Left ventricle myocardium inferior (tissue), 1 donor: ENCODE results near the gene USP24. TPM values are rescaled to one million over a fixed set of nuclear protein-coding genes. Genes with fewer than 3 reads are reported as not detected.

Experiments used
- DNase-seq: peaks from one replicate; pipeline ENCODE4 v3.0.0-alpha.2; 2020
- H3K27ac ChIP-seq: fragments of 200-600 bp; replicated peaks from 2 replicates; pipeline ENCODE4 v1.8.0; 2021
- H3K27me3 ChIP-seq: fragments of 200-600 bp; 2 replicates; pipeline ENCODE4 v1.8.0; 2021; ENCODE audit warnings: low read depth
- H3K36me3 ChIP-seq: fragments of 200-600 bp; 2 replicates; pipeline ENCODE4 v1.8.0; 2021
- H3K4me1 ChIP-seq: fragments of 200-600 bp; 2 replicates; pipeline ENCODE4 v1.8.0; 2021
- H3K4me3 ChIP-seq: fragments of 200-600 bp; 2 replicates; pipeline ENCODE4 v1.8.0; 2021; ENCODE audit warnings: mild to moderate bottlenecking, moderate library complexity
- H3K9me3 ChIP-seq: fragments of 200-600 bp; replicated peaks from 2 replicates; pipeline ENCODE4 v1.8.0; 2021
- intact Hi-C: fragments of 100-400 bp; cut with micrococcal nuclease; formaldehyde crosslinking; loops from one replicate; pipeline ENCODE4 v1.11.0; 2022
- total RNA-seq: library from RNA; stranded (reverse); fragmentation: NEBNext Ultra II Directional; extraction: Animal tissue kit (Norgen Biotek cat#: 25700); gene quantifications from one replicate; pipeline ENCODE4 v1.2.1, GENCODE V29; 2021
- TF ChIP-seq, protein P1 (sequence below): fragments of 200-600 bp; IDR thresholded peaks from 2 replicates; pipeline ENCODE4 v1.8.0; 2021; ENCODE audit warnings: antibody characterized with exemption, mild to moderate bottlenecking, borderline replicate concordance
- donor health status: DM: no; HTN: yes; CAD: no; lungs with severe emphysema.

Gene USP24
- total RNA-seq, 1 donor from 2014 or later, result 39.5 TPM

DNA sequence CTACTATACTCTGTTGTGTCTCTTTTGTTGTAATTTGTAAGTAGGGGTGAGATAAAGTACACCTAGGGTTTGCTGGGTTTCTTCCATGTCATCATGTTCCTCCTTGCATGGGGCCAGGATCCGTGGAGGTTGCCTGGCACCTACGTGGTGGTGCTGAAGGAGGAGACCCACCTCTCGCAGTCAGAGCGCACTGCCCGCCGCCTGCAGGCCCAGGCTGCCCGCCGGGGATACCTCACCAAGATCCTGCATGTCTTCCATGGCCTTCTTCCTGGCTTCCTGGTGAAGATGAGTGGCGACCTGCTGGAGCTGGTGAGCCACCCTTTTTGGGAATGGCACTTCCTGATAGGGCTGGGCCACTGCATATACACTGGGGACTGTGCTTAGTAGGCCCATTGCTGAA lies 171.4 kb downstream of the USP24 start:
- intact Hi-C loops, result no loop called here
- Histone ChIP-seq H3K4me3 (no peak overlapping the region), H3K27me3 (peaks cover 46% of the 10 kb centered on the region), H3K4me1 (peaks cover 13% of the 10 kb centered on the region), H3K27ac (no peak overlapping the region), H3K9me3 (no peaks in the 10 kb centered on the region), H3K36me3 (no peaks in the 10 kb centered on the region)
- no peak for DNase-seq
- TF ChIP-seq, protein P1, sequence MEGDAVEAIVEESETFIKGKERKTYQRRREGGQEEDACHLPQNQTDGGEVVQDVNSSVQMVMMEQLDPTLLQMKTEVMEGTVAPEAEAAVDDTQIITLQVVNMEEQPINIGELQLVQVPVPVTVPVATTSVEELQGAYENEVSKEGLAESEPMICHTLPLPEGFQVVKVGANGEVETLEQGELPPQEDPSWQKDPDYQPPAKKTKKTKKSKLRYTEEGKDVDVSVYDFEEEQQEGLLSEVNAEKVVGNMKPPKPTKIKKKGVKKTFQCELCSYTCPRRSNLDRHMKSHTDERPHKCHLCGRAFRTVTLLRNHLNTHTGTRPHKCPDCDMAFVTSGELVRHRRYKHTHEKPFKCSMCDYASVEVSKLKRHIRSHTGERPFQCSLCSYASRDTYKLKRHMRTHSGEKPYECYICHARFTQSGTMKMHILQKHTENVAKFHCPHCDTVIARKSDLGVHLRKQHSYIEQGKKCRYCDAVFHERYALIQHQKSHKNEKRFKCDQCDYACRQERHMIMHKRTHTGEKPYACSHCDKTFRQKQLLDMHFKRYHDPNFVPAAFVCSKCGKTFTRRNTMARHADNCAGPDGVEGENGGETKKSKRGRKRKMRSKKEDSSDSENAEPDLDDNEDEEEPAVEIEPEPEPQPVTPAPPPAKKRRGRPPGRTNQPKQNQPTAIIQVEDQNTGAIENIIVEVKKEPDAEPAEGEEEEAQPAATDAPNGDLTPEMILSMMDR, result no peak

DNA sequence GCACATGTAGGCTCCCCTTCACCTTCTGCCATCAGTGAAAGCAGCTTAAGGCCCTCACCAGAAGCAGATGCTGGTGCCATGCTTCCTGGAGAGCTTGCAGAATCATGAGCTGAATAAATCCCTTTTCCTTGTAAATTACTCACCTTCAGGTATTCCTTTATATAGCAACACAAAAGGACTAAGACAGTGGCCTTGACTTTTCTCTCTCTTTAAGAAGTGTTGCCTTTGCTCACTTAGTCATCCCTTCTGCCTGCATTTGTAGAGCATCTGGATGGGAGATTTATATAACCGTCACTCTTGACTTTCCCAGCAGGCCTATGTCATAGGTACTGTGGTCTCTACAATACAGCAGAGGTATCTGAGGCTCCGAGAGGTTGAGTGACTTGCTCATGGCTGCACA lies 172.2 kb downstream of the USP24 start:
- DNase-seq, result no peak
- peaks cover 52% of the 10 kb centered on the region for H3K27me3 ChIP-seq
- H3K36me3 ChIP-seq, result no peaks in the 10 kb centered on the region
- intact Hi-C loops, result no loop called here
- peaks cover 13% of the 10 kb centered on the region for H3K4me1 ChIP-seq
- no peaks in the 10 kb centered on the region for H3K9me3 ChIP-seq
- no peak overlapping the region for H3K4me3 ChIP-seq
- no peak overlapping the region for H3K27ac ChIP-seq
- TF ChIP-seq, protein P1, result no peak

DNA sequence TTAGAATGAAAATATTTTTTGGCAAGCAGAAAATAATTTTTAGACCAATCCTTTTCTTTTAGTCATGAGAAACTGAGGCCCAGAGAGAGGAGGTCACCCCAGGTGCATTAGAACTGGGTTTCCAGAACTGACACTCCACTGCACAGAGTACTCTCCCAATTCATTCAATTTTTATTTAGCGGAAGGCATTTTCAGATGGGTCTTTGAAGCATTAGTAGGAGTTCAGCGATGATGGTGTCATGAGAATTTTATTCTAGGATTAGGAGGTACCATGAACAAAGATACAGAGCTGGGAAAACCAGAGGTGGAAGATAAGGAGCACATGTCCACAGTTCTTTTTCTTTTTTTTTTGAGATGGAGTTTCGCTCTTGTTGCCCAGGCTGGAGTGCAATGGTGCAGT lies 173.6 kb downstream of the USP24 start:
- no peaks in the 10 kb centered on the region for H3K9me3 ChIP-seq

DNA sequence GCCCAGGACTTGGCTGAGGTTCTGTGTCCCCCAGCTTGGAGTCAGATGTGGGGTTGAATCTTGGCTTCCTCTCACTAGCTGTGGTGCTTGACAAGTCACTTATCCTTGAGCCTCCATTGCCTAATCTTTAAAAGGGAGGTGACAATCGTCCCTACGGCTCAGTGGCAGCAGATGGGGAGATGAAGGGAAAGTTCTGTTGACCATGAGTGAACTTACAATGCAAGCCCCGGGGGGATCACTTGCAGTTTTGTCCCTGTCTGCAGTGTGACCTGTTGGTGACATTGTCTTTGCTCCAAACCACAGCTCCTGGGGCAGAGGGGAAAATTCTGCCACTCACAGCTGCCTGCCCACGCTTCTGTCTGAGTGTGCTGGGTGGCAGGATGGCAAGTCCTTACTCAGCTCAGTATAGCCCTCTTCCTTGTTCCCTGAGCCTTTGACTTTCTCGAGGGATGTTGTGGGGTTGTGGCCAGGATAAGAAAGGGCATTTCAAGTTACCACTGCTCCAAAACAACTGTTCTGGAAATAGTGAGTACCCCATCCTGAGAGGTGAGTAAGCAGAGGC lies 174.2 kb downstream of the USP24 start:
- Histone ChIP-seq H3K27me3 (peaks cover 68% of the 10 kb centered on the region), H3K9me3 (no peaks in the 10 kb centered on the region), H3K36me3 (no peaks in the 10 kb centered on the region), H3K4me1 (peaks cover 13% of the 10 kb centered on the region), H3K4me3 (no peak overlapping the region), H3K27ac (no peak overlapping the region)
- intact Hi-C loops, result no loop called here
- DNase-seq, result no peak
- TF ChIP-seq, protein P1, result no peak

More for the DNA sequence above, 173.6 kb downstream of the USP24 start:
- no peak for DNase-seq
- Histone ChIP-seq H3K4me1 (peaks cover 13% of the 10 kb centered on the region), H3K27me3 (peaks cover 62% of the 10 kb centered on the region), H3K4me3 (no peak overlapping the region), H3K27ac (no peak overlapping the region), H3K36me3 (no peaks in the 10 kb centered on the region)
- TF ChIP-seq, protein P1, result no peak
- intact Hi-C loops, result no loop called here

DNA sequence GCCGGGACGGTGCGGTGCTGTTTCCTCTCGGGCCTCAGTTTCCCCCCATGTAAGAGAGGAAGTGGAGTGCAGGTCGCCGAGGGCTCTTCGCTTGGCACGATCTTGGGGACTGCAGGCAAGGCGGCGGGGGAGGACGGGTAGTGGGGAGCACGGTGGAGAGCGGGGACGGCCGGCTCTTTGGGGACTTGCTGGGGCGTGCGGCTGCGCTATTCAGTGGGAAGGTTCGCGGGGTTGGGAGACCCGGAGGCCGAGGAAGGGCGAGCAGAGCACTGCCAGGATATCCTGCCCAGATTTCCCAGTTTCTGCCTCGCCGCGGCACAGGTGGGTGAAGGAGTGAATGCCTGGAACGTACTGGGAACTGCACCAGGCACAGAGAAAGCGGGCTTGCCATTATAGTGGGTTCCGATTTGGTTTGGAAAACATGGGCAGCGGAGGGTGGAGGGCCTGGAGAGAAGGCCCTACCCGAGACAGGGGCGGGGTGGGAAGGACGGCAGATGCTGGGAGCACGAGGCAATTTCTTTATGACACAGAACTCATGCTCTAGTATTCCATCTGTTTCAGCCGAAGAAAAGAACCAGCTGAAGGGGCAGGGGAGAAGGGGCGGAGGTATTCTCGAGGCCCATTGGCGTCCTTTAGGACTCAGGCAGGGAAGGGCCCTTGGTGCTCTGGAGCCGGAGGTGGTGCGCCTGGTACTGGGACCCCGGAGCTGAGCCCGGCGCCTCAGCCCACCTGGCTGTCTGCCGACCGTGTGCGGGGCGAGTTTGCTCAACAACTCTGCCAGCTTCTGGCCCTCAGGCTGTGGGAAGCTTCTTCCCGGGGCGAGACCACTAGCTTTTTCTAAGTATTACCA lies 174.9 kb downstream of the USP24 start:
- Histone ChIP-seq H3K27me3 (peaks cover 75% of the 10 kb centered on the region), H3K4me1 (peaks cover 16% of the 10 kb centered on the region), H3K27ac (no peak overlapping the region), H3K36me3 (no peaks in the 10 kb centered on the region), H3K4me3 (peak overlapping the region; percentile 50), H3K9me3 (no peaks in the 10 kb centered on the region)
- no peak for DNase-seq
- TF ChIP-seq, protein P1, result no peak
- intact Hi-C loops, result no loop called here
